PFSK-1 (cell line): ENCODE measurements around the gene ADAMTSL5.
A peak's percentile ranks its signal among the peaks of the same experiment; 100 is the strongest.

ENCODE experiments used
- FOXP2 ChIP-seq: optimal IDR thresholded peaks from 2 replicates; pipeline ENCODE3; 2011; ENCODE audit warnings: borderline replicate concordance, control low read depth, inconsistent platforms; ENCODE audit not compliant: insufficient read depth; ENCODE audit errors: extremely low read length, extremely low read depth
- POLR2AphosphoS5 ChIP-seq: IDR thresholded peaks from 2 replicates; pipeline ENCODE4 v1.6.1; 2012; ENCODE audit warnings: low read depth, mild to moderate bottlenecking, control low read depth, low read length, moderate library complexity
- REST ChIP-seq, 2 experiments: IDR thresholded peaks; 2 replicates each; pipeline versions ENCODE4 v1.6.1 to v1.8.0; 2011 to 2012; ENCODE audit warnings: low read depth in 2 of 2, low read length in 2 of 2, control low read depth in 1 of 2, inconsistent platforms in 1 of 2, mild to moderate bottlenecking in 1 of 2, moderate library complexity in 1 of 2; ENCODE audit not compliant: insufficient read depth in 1 of 2
- SIN3A ChIP-seq: IDR thresholded peaks from 2 replicates; pipeline ENCODE4 v1.6.1; 2012; ENCODE audit warnings: mild to moderate bottlenecking, low read length, moderate library complexity, borderline replicate concordance; ENCODE audit not compliant: insufficient read depth
- TAF1 ChIP-seq: IDR thresholded peaks from 2 replicates; pipeline ENCODE4 v1.6.1; 2012; ENCODE audit warnings: low read length, control low read depth, borderline replicate concordance; ENCODE audit not compliant: insufficient read depth

The ADAMTSL5 gene

GRCh38 chr19:1478934-1479707 is 33.7 kb downstream of the ADAMTSL5 start, which contains the start of gene C19orf25:
C19orf25 (minus strand) TSS chr19:1479215; CDS start chr19:1478903, 312 bp downstream.
- TF ChIP-seq FOXP2 (peak; percentile 51), SIN3A (peak; percentile 89; the same call in 1 of the 2 replicates), POLR2AphosphoS5 (peak; percentile 73), TAF1 (peak; percentile 68; the same call in 1 of the 2 replicates), REST (IDR thresholded peaks at IDR 0.05; ENCODE audit: insufficient read depth in 1 of 2, low read depth in 2 of 2, low read length in 2 of 2) (peak in 1 of 2 experiments; percentile 16; a peak in 1 of 4 replicates)

GRCh38 chr19:1475751-1476437 is 36.9 kb downstream of the ADAMTSL5 start:
- no peak for TF ChIP-seq POLR2AphosphoS5
- no peak for TF ChIP-seq SIN3A
- TF ChIP-seq TAF1, result no peak
- TF ChIP-seq REST (IDR thresholded peaks at IDR 0.05; ENCODE audit: insufficient read depth in 1 of 2, low read depth in 2 of 2, low read length in 2 of 2), result no peak

- TF ChIP-seq TAF1 (no peak), REST (IDR thresholded peaks at IDR 0.05; ENCODE audit: insufficient read depth in 1 of 2, low read depth in 2 of 2, low read length in 2 of 2) (no peak), POLR2AphosphoS5 (no peak), SIN3A (no peak), FOXP2 (no peak)
Measured at GRCh38 chr19:1474765-1475351, 38.0 kb downstream of the ADAMTSL5 start.

- no peak for TF ChIP-seq SIN3A
- TF ChIP-seq POLR2AphosphoS5, result no peak
- TF ChIP-seq TAF1, result no peak
- no peak for TF ChIP-seq FOXP2
- no peak for TF ChIP-seq REST (IDR thresholded peaks at IDR 0.05; ENCODE audit: insufficient read depth in 1 of 2, low read depth in 2 of 2, low read length in 2 of 2)
Measured at GRCh38 chr19:1474011-1474764, 38.6 kb downstream of the ADAMTSL5 start.
